Stimulated activated naive CD4-positive, alpha-beta T cell (primary cell): Measurements from ENCODE around the gene IGLL5.
"Not testable (repeated sequence)": the region's sequence is repeated elsewhere in the genome, so short reads cannot be mapped to it uniquely, and the experiment has no call there.

Experiments used
- DNase-seq, 6 experiments: peaks; one replicate each; lab custom pipeline; 2025; lab: John Stamatoyannopoulos, UW

Gene IGLL5

GRCh38 chr22:22914726-22915669 is 27.4 kb downstream of the IGLL5 start:
- no peak for DNase-seq

GRCh38 chr22:22915670-22916035 is 28.0 kb downstream of the IGLL5 start:
- DNase-seq = no peak

GRCh38 chr22:22916215-22916951 is 28.8 kb downstream of the IGLL5 start:
- DNase-seq = no peak

GRCh38 chr22:22916952-22917290 is 29.3 kb downstream of the IGLL5 start:
- no peak for DNase-seq

GRCh38 chr22:22917377-22917776 is 29.8 kb downstream of the IGLL5 start:
- DNase-seq = no peak

GRCh38 chr22:22918297-22918965 is 30.8 kb downstream of the IGLL5 start:
- no peak for DNase-seq

GRCh38 chr22:22919041-22919440 is 31.4 kb downstream of the IGLL5 start:
- no peak for DNase-seq

GRCh38 chr22:22920104-22920654 is 32.6 kb downstream of the IGLL5 start:
- no peak for DNase-seq

- no peak for DNase-seq
Measured at GRCh38 chr22:22920910-22921550, 33.4 kb downstream of the IGLL5 start.

GRCh38 chr22:22921575-22921974 is 34.0 kb downstream of the IGLL5 start:
- DNase-seq = no peak

- DNase-seq = not testable (repeated sequence)
Measured at GRCh38 chr22:22922092-22922953, 34.7 kb downstream of the IGLL5 start.

- no peak for DNase-seq
Measured at GRCh38 chr22:22922954-22923319, 35.3 kb downstream of the IGLL5 start.

GRCh38 chr22:22923379-22923778 is 35.8 kb downstream of the IGLL5 start:
- no peak for DNase-seq

GRCh38 chr22:22923930-22924329 is 36.3 kb downstream of the IGLL5 start:
- DNase-seq = no peak

- DNase-seq = no peak
Measured at GRCh38 chr22:22924369-22925145, 36.9 kb downstream of the IGLL5 start.

GRCh38 chr22:22925146-22925804 is 37.7 kb downstream of the IGLL5 start:
- DNase-seq = no peak

GRCh38 chr22:22925805-22926369 is 38.3 kb downstream of the IGLL5 start:
- DNase-seq = no peak

- no peak for DNase-seq
Measured at GRCh38 chr22:22926370-22927195, 39.0 kb downstream of the IGLL5 start.
